CD14-positive monocyte (primary cell): Measurements from ENCODE around the gene MYL12B. TPM values are rescaled to one million over a fixed set of nuclear protein-coding genes. Genes with fewer than 3 reads are reported as not detected.
"Not testable (repeated sequence)": the region's sequence is repeated elsewhere in the genome, so short reads cannot be mapped to it uniquely, and the experiment has no call there.

Source experiments
- DNase-seq, 3 donors: peaks; one replicate each; pipeline ENCODE4 v3.0.0-alpha.2; 2011 to 2022
- H2AFZ ChIP-seq: 2 replicates; pipeline ENCODE4 v1.6.0; 2012; ENCODE audit warnings: mild to moderate bottlenecking, low read depth, low read length, inconsistent platforms; ENCODE audit not compliant: insufficient read depth, poor library complexity, severe bottlenecking
- H3K27ac ChIP-seq, 2 donors: 1 replicate in 1 of 2; 2 replicates in 1 of 2; pipeline ENCODE4 v1.5.1; 2012 to 2013; ENCODE audit warnings: low read length in 2 of 2, control low read depth in 1 of 2, inconsistent platforms in 1 of 2, low read depth in 1 of 2, mild to moderate bottlenecking in 1 of 2
- H3K27me3 ChIP-seq, 2 donors: one replicate each; pipeline versions ENCODE4 v1.6.0 to v1.6.1; 2011 to 2013; ENCODE audit warnings: low read length in 2 of 2; ENCODE audit not compliant: control insufficient read depth in 2 of 2, insufficient read depth in 2 of 2
- H3K36me3 ChIP-seq, 2 donors: replicated peaks in 1 of 2; 1 replicate in 1 of 2; 2 replicates in 1 of 2; pipeline versions ENCODE4 v1.5.1 to v1.6.1; 2012 to 2013; ENCODE audit warnings: low read length in 2 of 2, control low read depth in 1 of 2, inconsistent platforms in 1 of 2, mild to moderate bottlenecking in 1 of 2; ENCODE audit not compliant: insufficient read depth in 2 of 2, control insufficient read depth in 1 of 2
- H3K4me1 ChIP-seq, 2 donors: 1 replicate in 1 of 2; 2 replicates in 1 of 2; pipeline versions ENCODE4 v1.5.1 to v1.6.1; 2012 to 2013; ENCODE audit warnings: low read length in 2 of 2, control low read depth in 1 of 2, inconsistent platforms in 1 of 2, mild to moderate bottlenecking in 1 of 2, moderate library complexity in 1 of 2; ENCODE audit not compliant: insufficient read depth in 2 of 2, control insufficient read depth in 1 of 2
- H3K4me2 ChIP-seq: replicated peaks from 2 replicates; pipeline ENCODE3; 2012; ENCODE audit warnings: low read length, moderate library complexity, mild to moderate bottlenecking; ENCODE audit not compliant: poor library complexity, severe bottlenecking; ENCODE audit errors: extremely low read depth
- H3K4me3 ChIP-seq, 3 experiments: fragments of 200-600 bp in 1 of 3; sonication (generic) in 1 of 3; replicated peaks in 1 of 3; 1 replicate in 2 of 3; 2 replicates in 1 of 3; pipeline ENCODE4 v1.5.1; 2011 to 2013; ENCODE audit warnings: low read length in 3 of 3, mild to moderate bottlenecking in 3 of 3, control low read depth in 2 of 3, low read depth in 2 of 3, inconsistent platforms in 1 of 3, moderate library complexity in 1 of 3
- H3K79me2 ChIP-seq: 2 replicates; pipeline ENCODE4 v1.6.0; 2012; ENCODE audit warnings: mild to moderate bottlenecking, control low read depth, inconsistent platforms, low read length, moderate library complexity; ENCODE audit not compliant: insufficient read depth
- H3K9ac ChIP-seq: 2 replicates; pipeline ENCODE4 v1.6.0; 2017; ENCODE audit warnings: low read length, mild to moderate bottlenecking; ENCODE audit not compliant: insufficient read depth, poor library complexity, severe bottlenecking
- H3K9me3 ChIP-seq, 2 donors: replicated peaks in 1 of 2; 1 replicate in 1 of 2; 2 replicates in 1 of 2; pipeline versions ENCODE4 v1.5.1 to v1.6.1; 2012 to 2013; ENCODE audit warnings: low read length in 2 of 2, control low read depth in 1 of 2; ENCODE audit not compliant: control insufficient read depth in 1 of 2, insufficient read depth in 1 of 2
- H4K20me1 ChIP-seq: 2 replicates; pipeline ENCODE4 v1.6.0; 2012; ENCODE audit warnings: mild to moderate bottlenecking, low read length, control low read depth, moderate library complexity; ENCODE audit not compliant: insufficient read depth
- H3K27ac Mint-ChIP-seq, 7 donors: one replicate each; pipeline ENCODE4 v1.8.0; 2020; ENCODE audit warnings: mild to moderate bottlenecking in 7 of 7, mixed read lengths in 7 of 7, moderate library complexity in 6 of 7, inconsistent platforms in 2 of 7
- H3K27me3 Mint-ChIP-seq, 3 donors: one replicate each; pipeline ENCODE4 v1.8.0; 2021 to 2022; ENCODE audit warnings: low read depth in 3 of 3, mild to moderate bottlenecking in 3 of 3, mixed read lengths in 3 of 3, moderate library complexity in 3 of 3, inconsistent platforms in 1 of 3
- H3K36me3 Mint-ChIP-seq, 2 donors: one replicate each; pipeline ENCODE4 v1.8.0; 2020; ENCODE audit warnings: mixed read lengths in 2 of 2, inconsistent platforms in 1 of 2, mild to moderate bottlenecking in 1 of 2
- H3K4me1 Mint-ChIP-seq: one replicate; pipeline ENCODE4 v1.8.0; 2020; ENCODE audit warnings: mild to moderate bottlenecking, mixed read lengths
- H3K4me3 Mint-ChIP-seq, 2 donors: one replicate each; pipeline ENCODE4 v1.8.0; 2020; ENCODE audit warnings: mild to moderate bottlenecking in 2 of 2, mixed read lengths in 2 of 2, moderate library complexity in 1 of 2
- H3K9me3 Mint-ChIP-seq, 7 donors: one replicate each; pipeline ENCODE4 v1.8.0; 2020 to 2022; ENCODE audit warnings: mixed read lengths in 7 of 7, mild to moderate bottlenecking in 6 of 7, moderate library complexity in 6 of 7, inconsistent platforms in 2 of 7
- WGBS: methylation state at CpG from one replicate; pipeline ENCODE4 v1.1.5; 2013; ENCODE audit warnings: missing lambda C conversion rate; ENCODE audit not compliant: insufficient coverage; 5-methylcytosine and 5-hydroxymethylcytosine counted together
- intact Hi-C, 2 donors: fragments of 100-400 bp; cut with micrococcal nuclease; formaldehyde crosslinking; loops; one replicate each; pipeline versions ENCODE4 v1.15.0 to v1.15.1; 2023
- polyA plus RNA-seq, 3 donors: library from polyadenylated mRNA; depleted of rRNA in 1 of 3; unstranded in 2 of 3; stranded (reverse) in 1 of 3; fragments of 300-500 nt in 2 of 3; fragments of >200 nt in 1 of 3; fragmentation: Illumina TruSeq in 2 of 3; gene quantifications; 1 replicate in 2 of 3; 2 replicates in 1 of 3; pipeline ENCODE4 v1.2.3, GENCODE V29; 2012 to 2021
- TF ChIP-seq, protein P1 (sequence below): fragments of 200-600 bp; IDR thresholded peaks from one replicate; pipeline ENCODE4 v1.8.0; 2022; ENCODE audit warnings: antibody characterized with exemption, mild to moderate bottlenecking

Gene MYL12B
- polyA plus RNA-seq, 3 donors: 295 to 814 (median 727) TPM

DNA sequence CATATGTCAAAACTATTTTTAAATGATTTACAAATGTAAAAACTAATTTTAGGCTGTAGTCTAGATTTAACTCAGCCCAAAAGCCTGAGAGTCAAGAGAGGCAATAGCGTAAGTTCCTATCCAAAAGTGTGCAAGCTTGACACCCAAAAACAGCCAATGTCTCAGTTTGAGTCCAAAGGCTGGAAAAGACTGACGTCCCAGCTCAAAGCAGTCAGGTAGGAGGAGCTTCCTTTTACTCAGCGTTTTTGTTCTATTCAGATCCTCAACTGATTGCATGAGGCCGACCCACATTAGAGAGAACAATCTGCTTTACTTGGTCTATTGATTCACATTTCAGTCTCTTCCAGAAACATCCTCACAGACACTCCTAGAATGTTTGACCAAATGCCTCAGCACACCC is 51.8 kb downstream of the MYL12B start:
- no peak for DNase-seq
- intact Hi-C loops: no loop called here
- H3K36me3 ChIP-seq: no peaks in the 10 kb centered on the region
- WGBS: 75% methylated on average over 4 of the region's 4 CpGs
- no peak overlapping the region for H2AFZ ChIP-seq
- H3K4me1 ChIP-seq: no peaks in the 10 kb centered on the region
- Mint-ChIP-seq H3K27ac (no peak overlapping the region), H3K4me1 (no peaks in the 10 kb centered on the region), H3K4me3 (no peak overlapping the region), H3K9me3 (peaks cover 0 to 10% (median 3%) of the 10 kb centered on the region in 7 donors), H3K27me3 (peaks cover 0 to 3% (median 2%) of the 10 kb centered on the region in 3 donors), H3K36me3 (no peaks in the 10 kb centered on the region)
- no peaks in the 10 kb centered on the region for H4K20me1 ChIP-seq
- H3K27ac ChIP-seq: no peak overlapping the region
- H3K9ac ChIP-seq: no peak overlapping the region
- H3K9me3 ChIP-seq: no peaks in the 10 kb centered on the region
- no peak overlapping the region for H3K4me2 ChIP-seq
- H3K4me3 ChIP-seq: no peak overlapping the region
- TF ChIP-seq, protein P1, sequence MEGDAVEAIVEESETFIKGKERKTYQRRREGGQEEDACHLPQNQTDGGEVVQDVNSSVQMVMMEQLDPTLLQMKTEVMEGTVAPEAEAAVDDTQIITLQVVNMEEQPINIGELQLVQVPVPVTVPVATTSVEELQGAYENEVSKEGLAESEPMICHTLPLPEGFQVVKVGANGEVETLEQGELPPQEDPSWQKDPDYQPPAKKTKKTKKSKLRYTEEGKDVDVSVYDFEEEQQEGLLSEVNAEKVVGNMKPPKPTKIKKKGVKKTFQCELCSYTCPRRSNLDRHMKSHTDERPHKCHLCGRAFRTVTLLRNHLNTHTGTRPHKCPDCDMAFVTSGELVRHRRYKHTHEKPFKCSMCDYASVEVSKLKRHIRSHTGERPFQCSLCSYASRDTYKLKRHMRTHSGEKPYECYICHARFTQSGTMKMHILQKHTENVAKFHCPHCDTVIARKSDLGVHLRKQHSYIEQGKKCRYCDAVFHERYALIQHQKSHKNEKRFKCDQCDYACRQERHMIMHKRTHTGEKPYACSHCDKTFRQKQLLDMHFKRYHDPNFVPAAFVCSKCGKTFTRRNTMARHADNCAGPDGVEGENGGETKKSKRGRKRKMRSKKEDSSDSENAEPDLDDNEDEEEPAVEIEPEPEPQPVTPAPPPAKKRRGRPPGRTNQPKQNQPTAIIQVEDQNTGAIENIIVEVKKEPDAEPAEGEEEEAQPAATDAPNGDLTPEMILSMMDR: no peak
- H3K27me3 ChIP-seq: no peaks in the 10 kb centered on the region
- no peaks in the 10 kb centered on the region for H3K79me2 ChIP-seq

DNA sequence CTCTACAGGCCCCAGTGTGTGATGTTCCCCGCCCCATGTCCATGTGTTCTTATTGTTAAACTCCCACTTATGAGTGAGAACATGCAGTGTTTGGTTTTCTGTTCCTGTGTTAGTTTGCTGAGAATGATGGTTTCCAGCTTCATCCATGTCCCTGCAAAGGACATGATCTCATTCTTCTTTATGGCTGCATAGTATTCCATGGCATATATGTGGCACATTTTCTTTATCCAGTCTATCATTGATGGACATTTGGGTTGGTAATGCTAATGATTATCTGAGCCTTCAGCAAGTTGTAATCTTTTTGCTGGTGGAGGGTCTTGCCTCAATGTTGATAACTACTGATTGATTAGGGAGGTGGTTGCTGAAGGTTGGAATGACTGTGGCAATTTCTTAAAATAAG is 53.4 kb downstream of the MYL12B start:
- H3K27me3 ChIP-seq, intact Hi-C loops, H3K36me3 Mint-ChIP-seq, H3K4me3 ChIP-seq, H3K9me3 ChIP-seq, H3K9me3 Mint-ChIP-seq, H3K79me2 ChIP-seq, H3K9ac ChIP-seq, DNase-seq, H3K4me2 ChIP-seq, H3K4me1 Mint-ChIP-seq, H3K27ac Mint-ChIP-seq, H3K36me3 ChIP-seq, H3K27me3 Mint-ChIP-seq, H3K27ac ChIP-seq, H2AFZ ChIP-seq, H4K20me1 ChIP-seq, H3K4me1 ChIP-seq, H3K4me3 Mint-ChIP-seq: not testable (repeated sequence)
- no CpG with 5 or more reads among the region's 1 CpG for WGBS
